ENCODE measurements around the gene PTPRD. TPM values are rescaled to one million over a fixed set of nuclear protein-coding genes. Genes with fewer than 3 reads are reported as not detected.
A peak's percentile ranks its signal among the peaks of the same experiment; 100 is the strongest.

Gene PTPRD
- total RNA-seq, 2 donors from 2014 or later: 19.6 to 101 TPM

GRCh38 chr9:9790216-9790872 lies 822.5 kb downstream of the PTPRD start:
- no peak for ATAC-seq (ENCODE audit: insufficient number of reproducible peaks, low FRiP score, low read depth)
- Histone ChIP-seq H3K27me3 (replicated peaks; ENCODE audit: insufficient read depth) (no peaks in the 10 kb centered on the region), H3K36me3 (no peaks in the 10 kb centered on the region), H3K27ac (no peak overlapping the region), H3K4me3 (no peak overlapping the region), H3K9me3 (no peaks in the 10 kb centered on the region), H3K4me1 (ENCODE audit: control insufficient read depth in 1 of 2, low read depth in 2 of 2) (no peaks in the 10 kb centered on the region)
- DNase-seq (ENCODE audit: low spot score): no peak
- peak; percentile 82 for TF ChIP-seq CTCF (IDR thresholded peaks at IDR 0.05)

GRCh38 chr9:9783711-9784110 lies 829.1 kb downstream of the PTPRD start:
- no peak overlapping the region for H3K27ac ChIP-seq
- H3K9me3 ChIP-seq: no peaks in the 10 kb centered on the region
- no peaks in the 10 kb centered on the region for H3K36me3 ChIP-seq
- no peak for TF ChIP-seq CTCF (IDR thresholded peaks at IDR 0.05)
- DNase-seq (ENCODE audit: low spot score) (no peak), ATAC-seq (ENCODE audit: insufficient number of reproducible peaks, low FRiP score, low read depth) (no peak)
- no peak overlapping the region for H3K4me3 ChIP-seq
- no peaks in the 10 kb centered on the region for H3K27me3 ChIP-seq (replicated peaks; ENCODE audit: insufficient read depth)
- H3K4me1 ChIP-seq (ENCODE audit: control insufficient read depth in 1 of 2, low read depth in 2 of 2): no peaks in the 10 kb centered on the region

- H3K27ac ChIP-seq: no peak overlapping the region
Observed at GRCh38 chr9:9783211-9783610, 829.6 kb downstream of the PTPRD start.

GRCh38 chr9:9778293-9778692 lies 834.5 kb downstream of the PTPRD start:
- ATAC-seq (ENCODE audit: insufficient number of reproducible peaks, low FRiP score, low read depth): no peak
- TF ChIP-seq CTCF (IDR thresholded peaks at IDR 0.05): no peak
- Histone ChIP-seq H3K27ac (no peak overlapping the region), H3K9me3 (no peaks in the 10 kb centered on the region), H3K4me3 (no peak overlapping the region), H3K4me1 (ENCODE audit: control insufficient read depth in 1 of 2, low read depth in 2 of 2) (no peaks in the 10 kb centered on the region), H3K36me3 (no peaks in the 10 kb centered on the region), H3K27me3 (replicated peaks; ENCODE audit: insufficient read depth) (no peaks in the 10 kb centered on the region)
- no peak for DNase-seq (ENCODE audit: low spot score)

More at GRCh38 chr9:9783211-9783610, 829.6 kb downstream of the PTPRD start:
- Histone ChIP-seq H3K4me1 (ENCODE audit: control insufficient read depth in 1 of 2, low read depth in 2 of 2) (no peaks in the 10 kb centered on the region), H3K4me3 (no peak overlapping the region), H3K27me3 (replicated peaks; ENCODE audit: insufficient read depth) (no peaks in the 10 kb centered on the region), H3K9me3 (no peaks in the 10 kb centered on the region), H3K36me3 (no peaks in the 10 kb centered on the region)
- TF ChIP-seq CTCF (IDR thresholded peaks at IDR 0.05): no peak
- no peak for ATAC-seq (ENCODE audit: insufficient number of reproducible peaks, low FRiP score, low read depth)
- no peak for DNase-seq (ENCODE audit: low spot score)

GRCh38 chr9:9774471-9774870 lies 838.3 kb downstream of the PTPRD start:
- DNase-seq (ENCODE audit: low spot score) (no peak), ATAC-seq (ENCODE audit: insufficient number of reproducible peaks, low FRiP score, low read depth) (no peak)
- Histone ChIP-seq H3K36me3 (no peaks in the 10 kb centered on the region), H3K4me1 (ENCODE audit: control insufficient read depth in 1 of 2, low read depth in 2 of 2) (peaks cover 0 to 3% of the 10 kb centered on the region in 2 donors), H3K27ac (no peak overlapping the region), H3K27me3 (replicated peaks; ENCODE audit: insufficient read depth) (no peaks in the 10 kb centered on the region), H3K4me3 (no peak overlapping the region), H3K9me3 (no peaks in the 10 kb centered on the region)
- no peak for TF ChIP-seq CTCF (IDR thresholded peaks at IDR 0.05)
